ENCODE results near the gene TAAR6. TPM values are rescaled to one million over a fixed set of nuclear protein-coding genes. Genes with fewer than 3 reads are reported as not detected.

TAAR6 gene
- polyA plus RNA-seq, 1 donor (not counting 4 experiments of a cell fraction or from before 2014, with no cell fraction given), result not detected

GRCh38 chr6:132569170-132569569, 952 bp upstream of the TAAR6 start:
- TF ChIP-seq CTCF (optimal IDR thresholded peaks at IDR 0.05 in 1 of 3, IDR thresholded peaks at IDR 0.05 in 1 of 3, conservative IDR thresholded peaks at IDR 0.05 in 1 of 3; ENCODE audit: extremely low read depth in 1 of 3, insufficient read depth in 2 of 3, low read length in 3 of 3) (no peak), EZH2 (IDR thresholded peaks at IDR 0.05; ENCODE audit: low read length) (no peak)

GRCh38 chr6:132571774-132572173, 1.7 kb downstream of the TAAR6 start:
- H3K9me1 ChIP-seq (ENCODE audit: control insufficient read depth, extremely low read depth, insufficient read depth, low read length), result no peaks in the 10 kb centered on the region
- TF ChIP-seq CTCF (optimal IDR thresholded peaks at IDR 0.05 in 1 of 3, IDR thresholded peaks at IDR 0.05 in 1 of 3, conservative IDR thresholded peaks at IDR 0.05 in 1 of 3; ENCODE audit: extremely low read depth in 1 of 3, insufficient read depth in 2 of 3, low read length in 3 of 3), result no peak
- no peak for TF ChIP-seq EZH2 (IDR thresholded peaks at IDR 0.05; ENCODE audit: low read length)
- H3K79me2 ChIP-seq (ENCODE audit: control insufficient read depth, insufficient read depth, low read length), result no peaks in the 10 kb centered on the region
- H2AFZ ChIP-seq (ENCODE audit: control insufficient read depth, low read length), result no peak overlapping the region
- no peak for FAIRE-seq
- H3K27ac ChIP-seq (ENCODE audit: control insufficient read depth, insufficient read depth, low read length), result no peak overlapping the region
- no peaks in the 10 kb centered on the region for H3K4me1 ChIP-seq (ENCODE audit: control insufficient read depth, extremely low read depth, insufficient read depth, low read length)
- no peak for DNase-seq (ENCODE audit: low read depth, low spot score)
- H3K27me3 ChIP-seq (ENCODE audit: control insufficient read depth, extremely low read depth, insufficient read depth, low read length), result peaks cover 2% of the 10 kb centered on the region
- H3K4me2 ChIP-seq (ENCODE audit: control insufficient read depth, extremely low read depth, insufficient read depth, low read depth, low read length), result no peak overlapping the region
- dilution Hi-C loops (cut with MboI; ENCODE audit: extremely low pct_ligation_motif_present, low sequenced_read_pairs), result no loop called here
- H4K20me1 ChIP-seq (ENCODE audit: control insufficient read depth, extremely low read depth, insufficient read depth, low read length), result no peaks in the 10 kb centered on the region
- H3K4me3 ChIP-seq (ENCODE audit: control insufficient read depth in 2 of 3, extremely low read depth in 1 of 3, insufficient read depth in 2 of 3, low read depth in 1 of 3, low read length in 3 of 3), result no peak overlapping the region
- no peaks in the 10 kb centered on the region for H3K9me3 ChIP-seq (ENCODE audit: control insufficient read depth, low read depth, low read length)
- no peak overlapping the region for H3K9ac ChIP-seq (ENCODE audit: control insufficient read depth, extremely low read depth, insufficient read depth, low read length)
- no peaks in the 10 kb centered on the region for H3K36me3 ChIP-seq (ENCODE audit: control insufficient read depth in 2 of 2, extremely low read depth in 1 of 2, insufficient read depth in 2 of 2, low read length in 2 of 2)

More at GRCh38 chr6:132569170-132569569, 952 bp upstream of the TAAR6 start:
- H4K20me1 ChIP-seq (ENCODE audit: control insufficient read depth, extremely low read depth, insufficient read depth, low read length), result no peaks in the 10 kb centered on the region
- peaks cover 6% of the 10 kb centered on the region for H3K27me3 ChIP-seq (ENCODE audit: control insufficient read depth, extremely low read depth, insufficient read depth, low read length)
- H3K4me2 ChIP-seq (ENCODE audit: control insufficient read depth, extremely low read depth, insufficient read depth, low read depth, low read length), result no peak overlapping the region
- H3K4me1 ChIP-seq (ENCODE audit: control insufficient read depth, extremely low read depth, insufficient read depth, low read length), result no peaks in the 10 kb centered on the region
- no peaks in the 10 kb centered on the region for H3K79me2 ChIP-seq (ENCODE audit: control insufficient read depth, insufficient read depth, low read length)
- no peak overlapping the region for H2AFZ ChIP-seq (ENCODE audit: control insufficient read depth, low read length)
- H3K9ac ChIP-seq (ENCODE audit: control insufficient read depth, extremely low read depth, insufficient read depth, low read length), result no peak overlapping the region
- no peak overlapping the region for H3K27ac ChIP-seq (ENCODE audit: control insufficient read depth, insufficient read depth, low read length)
- no peak overlapping the region for H3K4me3 ChIP-seq (ENCODE audit: control insufficient read depth in 2 of 3, extremely low read depth in 1 of 3, insufficient read depth in 2 of 3, low read depth in 1 of 3, low read length in 3 of 3)
- dilution Hi-C loops (cut with MboI; ENCODE audit: extremely low pct_ligation_motif_present, low sequenced_read_pairs), result no loop called here
- no peaks in the 10 kb centered on the region for H3K9me3 ChIP-seq (ENCODE audit: control insufficient read depth, low read depth, low read length)
- no peaks in the 10 kb centered on the region for H3K9me1 ChIP-seq (ENCODE audit: control insufficient read depth, extremely low read depth, insufficient read depth, low read length)
- no peak for FAIRE-seq
- H3K36me3 ChIP-seq (ENCODE audit: control insufficient read depth in 2 of 2, extremely low read depth in 1 of 2, insufficient read depth in 2 of 2, low read length in 2 of 2), result no peaks in the 10 kb centered on the region
- DNase-seq (ENCODE audit: low read depth, low spot score), result no peak
